Renal cortex interstitium (tissue), 11 donors: Measurements from ENCODE around the gene LANCL2. TPM values are rescaled to one million over a fixed set of nuclear protein-coding genes. Genes with fewer than 3 reads are reported as not detected.
"Not testable (repeated sequence)": the region's sequence is repeated elsewhere in the genome, so short reads cannot be mapped to it uniquely, and the experiment has no call there.

Experiments used
- DNase-seq, 11 donors: peaks; one replicate each; pipeline ENCODE4 v3.0.0-alpha.2; 2013; ENCODE audit warnings: low read depth in 9 of 11, low spot score in 4 of 11; ENCODE audit errors: extremely low read depth in 1 of 11
- polyA plus RNA-seq, 3 donors: library from polyadenylated mRNA; unstranded; fragments of 120-200 nt; gene quantifications; one replicate each; pipeline ENCODE4 v1.2.1, GENCODE V29; 2013; ENCODE audit not compliant: insufficient read length in 3 of 3

LANCL2 gene
- polyA plus RNA-seq, 3 donors, result 25.7 to 28.8 (median 26.9) TPM

DNA sequence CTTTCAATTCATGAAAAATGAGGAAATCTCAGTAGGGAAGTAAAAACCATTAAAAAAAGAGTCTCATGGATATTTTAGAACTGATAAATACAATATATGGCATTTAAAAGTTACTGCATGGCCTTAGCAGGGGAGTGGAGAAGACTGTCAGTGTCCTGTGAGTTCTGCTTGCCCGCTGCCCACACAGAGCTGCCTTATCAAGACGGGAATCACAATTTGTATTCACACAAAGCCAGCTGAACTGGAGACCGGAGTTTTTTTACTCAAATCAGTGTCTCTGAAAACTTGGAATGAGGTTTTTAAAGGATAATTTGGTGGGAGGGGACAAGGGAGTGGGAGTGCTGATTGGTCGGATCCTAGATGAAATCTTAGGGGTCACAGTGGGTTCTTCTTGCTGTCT lies 17.1 kb downstream of the LANCL2 start:
- DNase-seq, result no peak

- no peak for DNase-seq
These were observed 21.4 kb downstream of the LANCL2 start for GRCh38 chr7:55386541-55386940.

GRCh38 chr7:55387062-55387965 lies 22.2 kb downstream of the LANCL2 start:
- DNase-seq, result no peak

DNA sequence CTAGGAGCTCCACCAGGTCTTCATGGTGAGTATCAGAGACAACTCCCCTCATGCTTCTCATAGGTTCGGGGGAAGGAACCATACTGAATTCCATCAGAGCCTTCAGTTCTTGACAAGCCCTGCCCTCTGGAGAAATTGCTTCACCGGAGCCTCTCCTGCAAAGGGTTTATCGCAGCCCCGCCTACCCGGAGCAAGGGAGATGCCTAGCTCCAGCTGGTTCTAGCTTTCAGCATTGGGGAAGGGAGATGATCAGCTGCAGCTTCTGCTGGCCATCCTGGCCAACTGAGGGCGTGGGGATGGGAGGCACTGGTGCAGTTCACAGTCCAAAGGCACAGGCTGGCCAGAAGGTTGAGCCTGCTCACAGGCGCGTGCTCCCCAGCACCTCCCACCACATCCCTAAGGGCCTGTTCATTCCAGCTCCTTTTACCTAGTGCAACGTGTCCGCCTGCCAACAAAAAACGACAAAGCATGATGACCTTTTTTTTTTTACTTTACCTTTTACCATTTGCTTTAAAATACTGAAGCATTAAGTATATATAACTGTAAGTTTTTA lies 31.2 kb downstream of the LANCL2 start:
- DNase-seq, result no peak

DNA sequence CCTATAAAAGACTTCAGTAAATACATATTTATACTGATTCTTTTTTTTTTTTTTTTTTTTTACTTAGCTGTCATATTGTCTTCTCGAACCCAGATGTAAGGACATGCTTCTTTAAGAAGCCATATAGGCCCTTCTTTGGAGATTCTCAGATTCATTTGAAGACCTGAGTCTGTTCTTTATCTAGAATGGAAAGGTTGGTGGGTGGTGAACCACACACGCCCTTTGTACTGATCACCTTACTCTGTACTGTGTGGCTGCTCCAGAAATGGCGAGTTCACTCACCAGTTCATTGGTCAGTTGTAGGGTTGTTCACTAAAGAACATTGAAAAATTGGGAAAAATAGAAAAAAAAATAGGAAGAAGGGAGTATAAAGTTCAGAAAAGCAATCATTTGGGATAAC lies 32.5 kb downstream of the LANCL2 start:
- no peak for DNase-seq

- DNase-seq, result no peak
These were observed 35.1 kb downstream of the LANCL2 start for GRCh38 chr7:55400191-55400590.

GRCh38 chr7:55402506-55402905 lies 37.4 kb downstream of the LANCL2 start:
- DNase-seq, result not testable (repeated sequence)

DNA sequence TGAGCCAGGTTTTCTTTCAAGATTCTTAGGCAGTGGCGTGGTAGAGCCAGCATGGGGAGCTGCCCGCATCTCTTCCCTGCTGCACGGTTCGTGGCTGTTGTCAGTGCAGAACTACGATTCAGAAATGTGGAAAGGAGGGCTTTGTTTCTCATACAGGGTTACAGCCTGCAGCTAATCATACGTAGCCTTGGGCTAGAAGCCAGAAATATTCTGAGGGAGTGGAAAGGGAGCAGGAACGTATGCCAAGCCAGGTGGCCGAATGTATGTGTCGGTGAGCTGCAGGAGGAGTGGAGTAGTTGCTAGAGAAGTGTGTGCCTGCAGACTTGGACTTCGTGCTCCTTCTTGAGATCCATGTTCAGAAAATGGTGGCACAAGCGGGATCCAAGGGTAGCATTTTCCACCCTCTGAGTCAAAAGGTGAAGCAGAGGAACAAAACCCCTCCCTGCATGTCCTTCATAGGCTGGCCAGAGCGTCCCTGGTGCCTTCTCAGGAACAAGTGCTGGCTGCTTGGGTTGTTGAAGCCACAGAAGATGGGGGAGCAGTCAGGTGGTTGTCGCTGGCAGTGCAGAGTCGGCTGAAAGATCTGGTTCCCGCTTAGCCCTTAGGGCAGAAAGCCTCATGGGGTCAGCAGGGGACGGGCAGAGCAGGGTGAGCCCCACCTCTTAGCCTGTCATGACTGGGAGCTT lies 40.9 kb downstream of the LANCL2 start:
- no peak for DNase-seq

GRCh38 chr7:55409482-55410225 lies 44.5 kb downstream of the LANCL2 start:
- no peak for DNase-seq

DNA sequence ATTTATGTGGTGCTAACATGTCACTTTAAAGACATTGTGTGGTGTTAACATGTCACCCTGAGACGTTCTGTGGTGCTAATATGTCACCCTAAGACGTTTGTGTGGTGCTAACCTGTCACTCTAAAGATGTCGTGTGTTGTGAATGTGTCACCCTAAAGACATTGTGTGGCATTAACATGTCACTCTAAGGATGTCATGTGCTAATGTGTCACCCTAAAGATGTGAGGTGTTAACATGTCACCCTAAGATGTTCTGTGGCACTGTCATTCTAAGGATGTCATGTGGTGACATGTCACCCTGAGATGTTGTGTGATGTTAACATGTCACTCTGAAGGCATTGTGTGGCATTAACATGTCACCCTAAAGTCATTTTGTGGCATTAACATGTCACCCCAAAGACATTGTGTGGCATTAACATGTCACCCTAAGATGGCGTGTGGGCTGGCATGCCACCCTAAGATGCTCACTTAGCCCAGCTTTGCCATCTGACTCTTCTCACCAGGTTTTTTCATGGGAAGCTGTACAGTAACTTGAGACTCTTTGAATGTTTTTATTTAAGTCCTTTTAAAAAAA lies 45.6 kb downstream of the LANCL2 start:
- no peak for DNase-seq

- DNase-seq, result no peak
These were observed 46.7 kb downstream of the LANCL2 start for GRCh38 chr7:55411844-55412243.

GRCh38 chr7:55413442-55413841 lies 48.3 kb downstream of the LANCL2 start:
- no peak for DNase-seq

DNA sequence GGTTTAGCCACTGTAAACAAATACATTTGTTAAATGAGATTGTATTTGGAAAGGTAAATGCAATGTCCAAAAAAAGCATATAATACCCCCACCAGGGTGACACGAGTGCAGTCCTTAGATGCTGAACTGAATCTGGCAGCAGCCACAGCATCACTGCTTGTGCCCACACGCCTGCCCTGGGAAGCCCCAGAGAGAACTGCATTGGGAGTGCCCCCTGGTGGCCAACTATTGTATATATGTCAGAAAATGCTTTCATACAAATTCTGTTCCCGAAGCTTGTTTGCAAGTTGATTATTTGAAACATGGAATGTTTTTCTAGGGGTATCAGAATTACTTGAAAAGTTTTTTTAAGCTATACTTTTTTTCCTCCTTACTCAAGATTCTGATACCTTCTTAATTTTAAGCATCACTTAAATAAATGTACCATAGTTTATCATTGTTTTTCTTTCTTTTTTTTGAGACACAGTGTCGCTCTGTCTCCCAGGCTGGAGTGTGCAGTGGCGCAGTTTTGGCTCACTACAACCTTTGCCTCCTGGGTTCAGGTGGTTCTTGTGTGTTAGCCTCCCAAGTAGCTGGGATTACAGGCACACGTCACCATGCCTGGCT lies 50.1 kb downstream of the LANCL2 start:
- peak in 10 of 11 donors; percentile 44 to 69 (median 54) for DNase-seq

GRCh38 chr7:55417456-55417855 lies 52.3 kb downstream of the LANCL2 start:
- not testable (repeated sequence) for DNase-seq

DNA sequence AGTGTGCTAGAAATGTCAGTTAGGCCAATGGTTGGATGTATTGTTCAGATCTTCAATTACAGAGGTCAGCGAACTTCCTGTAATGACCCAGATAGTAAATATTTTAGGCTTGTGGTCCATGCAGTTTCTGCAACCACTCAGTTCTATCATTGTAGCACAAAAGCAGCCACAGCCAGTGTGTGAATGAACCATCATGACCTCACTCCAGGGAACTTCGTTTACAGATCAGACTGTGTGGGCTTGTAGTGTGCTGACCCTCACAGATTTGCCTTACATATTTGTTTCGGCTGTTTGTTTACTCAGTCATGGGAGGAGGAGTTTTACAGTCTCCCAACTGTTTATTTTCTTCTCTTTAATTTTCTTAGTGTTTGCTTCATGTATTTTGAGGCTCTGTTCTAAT lies 55.4 kb downstream of the LANCL2 start:
- peak in 5 of 11 donors; percentile 25 to 56 (median 45) for DNase-seq

- DNase-seq, result no peak
These were observed 58.2 kb downstream of the LANCL2 start for GRCh38 chr7:55423277-55423711.

- DNase-seq, result no peak
These were observed 58.8 kb downstream of the LANCL2 start for GRCh38 chr7:55423891-55424290.

GRCh38 chr7:55425141-55425752 lies 60.1 kb downstream of the LANCL2 start:
- no peak for DNase-seq
